Stimulated activated CD4-positive, alpha-beta T cell treated with anti-CD3 and anti-CD28 coated beads, Interleukin-1b, Interleukin-23, amount 100 ng/mL, for 4 hours (primary cell): ENCODE measurements around the gene CRAT.

ENCODE experiments used
- DNase-seq, 2 donors: peaks; one replicate each; pipeline ENCODE4 v3.0.0-alpha.2; 2020; ENCODE audit warnings: low read depth in 2 of 2

CRAT gene

DNA sequence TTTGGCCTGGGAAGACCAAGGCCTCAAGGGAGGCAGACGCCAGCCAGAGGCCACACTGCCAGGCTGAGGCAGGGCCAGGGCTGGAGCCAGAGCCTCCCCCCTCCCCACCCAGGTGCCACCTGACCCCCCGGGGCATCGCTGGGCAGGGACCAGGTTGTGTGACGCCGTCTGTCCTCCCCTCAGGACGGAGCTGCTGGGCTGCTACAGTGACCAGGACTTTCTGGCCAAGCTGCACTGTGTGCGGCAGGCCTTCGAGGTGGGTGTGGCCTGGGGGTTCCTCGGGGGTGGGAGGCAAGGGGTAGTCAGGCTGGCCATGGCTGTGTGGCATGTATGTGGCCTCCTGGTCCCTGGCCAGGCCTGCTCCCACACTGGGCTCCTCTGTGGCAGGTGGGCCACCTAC, 47.5 kb downstream of the CRAT start:
- DNase-seq = no peak

DNA sequence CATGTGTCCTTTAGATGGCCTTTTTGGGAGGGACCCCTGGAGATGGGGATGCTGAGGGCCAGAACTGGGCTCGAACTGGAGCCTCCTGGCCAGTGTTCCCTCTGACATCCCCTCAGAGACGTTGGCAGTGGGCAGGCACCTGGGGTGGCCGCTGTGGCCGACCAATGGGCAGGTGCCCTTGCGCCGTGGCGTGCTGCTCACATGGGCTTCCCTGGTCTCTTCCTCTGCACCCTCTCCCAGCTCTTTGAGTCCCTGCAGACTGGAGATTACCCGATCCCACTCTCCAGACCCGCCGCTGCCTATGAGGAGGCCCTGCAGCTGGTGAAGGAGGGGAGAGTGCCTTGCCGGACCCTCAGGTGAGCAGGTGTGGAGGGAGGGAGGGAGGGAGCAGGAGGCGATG, 49.6 kb downstream of the CRAT start:
- no peak for DNase-seq

DNA sequence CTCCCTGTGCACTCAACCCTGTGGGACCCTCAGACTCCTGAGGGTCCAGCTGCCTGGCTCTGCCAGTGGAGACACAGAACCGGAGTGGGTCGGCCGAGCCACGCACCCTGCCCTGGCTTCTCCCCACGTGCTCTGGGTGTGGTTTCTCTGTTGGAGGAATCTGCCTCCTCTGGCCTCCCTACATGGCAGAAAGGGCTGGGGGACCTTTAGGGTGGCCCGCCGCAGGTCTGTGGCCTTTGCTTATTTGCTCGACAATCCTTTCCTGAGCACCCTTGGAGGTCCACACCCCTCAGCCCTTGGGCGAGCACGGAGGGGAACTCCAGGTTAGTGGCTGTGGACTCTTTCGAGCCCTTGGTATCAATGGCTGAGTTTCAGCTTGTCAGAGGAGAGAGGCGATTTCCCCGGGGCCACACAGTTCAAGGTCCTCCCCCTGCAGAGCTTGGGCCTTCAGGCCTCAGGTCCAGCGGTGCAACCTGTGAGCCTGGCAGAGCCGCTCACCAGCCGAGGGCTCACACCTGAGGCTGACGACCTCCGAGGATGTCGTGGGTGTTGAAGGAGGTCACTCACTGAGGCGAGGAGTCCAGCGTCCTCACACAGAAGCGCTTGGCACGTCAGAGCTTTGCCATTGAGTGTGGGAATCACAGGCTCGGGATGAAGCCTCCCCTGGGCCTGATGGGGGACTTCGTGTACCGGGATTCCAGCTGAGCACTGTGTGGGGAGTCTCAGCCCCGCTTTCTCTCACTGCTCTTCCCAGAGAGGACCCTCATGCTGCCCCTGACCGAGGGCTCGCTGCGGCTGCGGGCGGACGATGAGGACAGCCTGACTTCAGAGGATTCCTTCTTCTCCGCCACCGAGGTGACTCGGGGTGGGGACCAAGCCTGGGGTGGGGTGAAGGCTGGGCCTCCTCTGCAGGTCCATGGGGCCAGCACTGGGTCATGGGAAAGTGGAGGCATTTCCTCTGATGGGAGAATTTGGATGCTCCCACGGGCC, 50.5 kb downstream of the CRAT start:
- DNase-seq = no peak

DNA sequence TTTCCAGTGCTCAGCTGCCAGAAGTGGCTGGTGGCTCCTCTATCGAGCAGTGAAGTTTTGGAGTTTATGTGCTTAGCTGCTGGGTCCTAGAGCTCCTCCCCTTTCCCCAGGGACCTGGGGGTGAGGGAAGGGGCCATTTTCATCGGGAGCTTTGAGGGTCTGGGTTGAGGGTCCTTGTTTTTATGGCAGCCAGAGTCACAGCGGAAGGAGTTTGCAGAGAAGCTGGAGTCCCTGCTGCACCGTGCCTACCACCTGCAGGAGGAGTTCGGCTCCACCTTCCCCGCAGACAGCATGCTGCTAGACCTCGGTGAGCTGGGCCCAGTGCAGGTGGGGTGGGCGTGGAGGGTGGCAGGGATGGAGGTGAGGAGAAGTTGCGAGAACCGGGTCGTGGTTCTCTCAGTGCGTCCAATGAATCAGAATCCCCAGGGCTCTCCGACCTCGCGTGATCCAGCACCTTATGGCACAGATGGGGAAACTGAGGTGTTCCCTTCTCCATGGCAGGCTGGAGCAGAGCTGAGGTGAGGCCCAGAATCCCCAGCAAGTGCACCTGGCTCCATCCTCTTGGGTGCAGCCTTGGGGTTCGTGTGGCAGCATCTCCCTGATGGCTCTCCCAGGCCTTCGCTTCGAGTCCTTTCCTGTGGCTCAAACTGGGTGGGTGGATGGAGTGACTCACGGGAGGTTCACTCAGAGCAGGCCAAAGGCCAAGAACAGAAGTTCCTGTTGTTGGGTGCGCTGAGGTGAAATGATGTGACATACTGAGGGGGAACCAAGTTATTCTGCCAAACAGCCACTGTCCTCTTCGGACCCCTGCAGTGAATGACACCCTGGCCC, 51.4 kb downstream of the CRAT start:
- no peak for DNase-seq

DNA sequence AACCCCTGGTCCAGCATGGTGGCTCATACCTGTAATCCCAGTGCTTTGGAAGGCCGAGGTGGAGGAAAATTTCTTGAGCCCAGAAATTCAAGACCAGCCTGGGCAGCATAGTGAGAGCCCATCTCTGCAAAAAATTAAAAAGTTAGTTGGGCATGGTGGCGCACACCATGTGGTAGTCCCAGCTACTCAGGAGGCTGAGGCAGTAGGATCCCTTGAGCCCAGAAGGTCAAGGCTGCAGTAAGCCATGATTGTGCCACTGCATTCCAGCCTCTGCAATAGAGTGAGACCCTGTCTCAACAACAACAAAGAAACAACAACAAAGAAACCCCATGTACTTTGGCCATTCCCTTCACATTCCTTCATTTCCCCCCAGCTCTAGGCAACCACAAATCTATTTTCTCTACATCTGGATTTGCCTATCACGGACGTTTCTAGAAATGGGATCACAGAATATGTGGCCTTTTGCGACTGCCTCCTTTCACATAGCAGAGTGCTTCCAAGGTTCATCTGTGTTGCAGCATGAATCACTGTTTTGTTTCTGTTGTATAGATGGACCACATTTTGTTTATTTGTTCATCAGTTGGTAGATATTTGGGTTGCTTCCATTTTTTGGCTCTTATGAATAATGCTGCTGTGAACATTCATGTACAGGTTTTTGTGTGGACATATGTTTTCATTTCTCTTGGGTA, 56.3 kb downstream of the CRAT start:
- no peak for DNase-seq

DNA sequence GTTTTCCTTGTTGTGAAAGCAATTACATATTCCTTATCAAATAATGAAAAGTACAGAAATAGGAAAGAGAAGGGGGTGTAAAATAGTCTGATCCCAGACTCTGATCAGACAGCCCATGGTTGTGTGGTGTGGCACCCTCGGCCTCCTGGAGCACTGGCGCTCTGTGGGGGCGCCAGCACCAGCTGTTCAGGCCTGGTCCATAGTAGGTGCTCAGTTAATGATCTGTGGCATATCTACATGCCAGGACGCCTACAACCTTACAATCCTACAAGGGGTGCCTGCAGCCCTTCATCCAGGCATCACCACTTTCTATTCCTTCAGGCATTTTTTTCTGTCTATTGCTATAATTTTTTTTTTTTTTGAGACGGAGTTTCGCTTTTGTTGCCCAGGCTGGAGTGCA, 57.6 kb downstream of the CRAT start:
- no peak for DNase-seq

DNA sequence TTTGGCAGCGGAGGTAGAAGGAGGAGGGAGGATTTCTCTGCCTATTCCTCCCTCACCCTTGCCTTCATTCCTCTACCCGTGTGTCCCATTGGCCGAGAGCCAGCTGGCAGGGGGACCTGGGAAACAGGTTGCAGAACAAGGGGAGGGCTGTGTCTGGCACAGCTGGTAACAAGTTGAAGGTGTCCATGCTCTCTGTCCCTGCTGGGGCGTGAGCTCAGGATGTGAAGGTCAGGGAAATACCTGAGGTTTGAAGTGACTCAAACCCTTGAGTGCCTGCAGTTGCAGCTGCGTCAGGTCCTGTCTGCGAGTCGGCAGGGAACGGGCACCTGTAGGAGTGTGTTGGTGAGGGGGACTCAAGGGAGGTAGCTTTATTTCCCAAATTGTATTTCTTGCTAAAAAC, 58.0 kb downstream of the CRAT start:
- DNase-seq = no peak
